ENCODE results near the gene MEGF11.
"Not testable (repeated sequence)": the region's sequence is repeated elsewhere in the genome, so short reads cannot be mapped to it uniquely, and the experiment has no call there.

MEGF11 gene

DNA sequence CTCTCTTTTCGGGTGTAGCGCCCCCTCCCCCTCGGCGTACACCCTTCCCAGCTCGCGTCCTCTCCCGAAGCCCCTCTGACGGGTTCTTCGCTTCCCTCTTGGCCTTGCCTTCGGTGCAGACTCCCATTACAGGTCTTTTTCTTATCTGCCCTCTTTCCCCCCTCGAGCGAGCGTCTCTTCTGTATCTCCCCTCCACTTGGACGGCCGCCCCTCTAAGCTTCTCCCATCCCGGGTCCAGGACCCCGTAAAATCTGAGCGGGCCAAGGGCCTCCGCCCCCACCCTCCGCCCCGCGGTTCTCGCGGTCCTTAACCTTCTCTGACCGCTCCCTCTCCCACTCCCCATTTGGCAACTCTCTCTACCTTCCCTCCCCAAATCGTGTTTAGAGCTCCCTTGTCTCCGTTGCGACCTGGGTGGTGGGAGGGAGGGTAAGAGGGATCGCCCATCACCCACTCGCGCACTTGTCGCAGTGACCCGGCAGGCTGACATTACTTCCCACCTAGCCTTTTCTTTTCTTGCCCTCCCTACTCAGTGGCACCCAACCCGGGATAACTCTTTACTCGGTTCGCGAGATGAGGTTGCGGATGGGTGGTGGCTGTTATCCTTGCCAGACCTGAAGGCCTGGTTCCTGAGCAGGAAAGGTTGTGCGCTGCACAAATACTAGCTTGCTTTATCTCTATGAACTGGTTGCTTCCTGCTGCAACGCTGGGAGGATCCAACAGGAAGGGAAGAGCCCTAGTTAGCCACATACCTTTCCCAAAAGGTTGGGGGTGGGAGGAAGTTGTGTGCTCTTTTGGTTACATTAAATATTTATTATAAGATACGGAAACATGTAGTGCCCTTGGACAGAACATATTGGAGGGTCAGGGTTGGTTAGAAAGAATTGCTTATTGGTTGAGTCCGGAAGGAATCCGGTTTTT lies 383.3 kb downstream of the MEGF11 start:
- no peak for DNase-seq

GRCh38 chr15:65869126-65869953 lies 384.2 kb downstream of the MEGF11 start, which contains the start of gene RAB11A:
TSS of gene RAB11A (plus strand) at chr15:65869491. CDS start at chr15:65869586, 95 bp downstream.
- peak; percentile 83 for DNase-seq

GRCh38 chr15:65868546-65869125 lies 384.9 kb downstream of the MEGF11 start:
- peak; percentile 26 for DNase-seq

- not testable (repeated sequence) for DNase-seq
These were observed 385.6 kb downstream of the MEGF11 start for GRCh38 chr15:65867933-65868332.

GRCh38 chr15:65867244-65867643 lies 386.3 kb downstream of the MEGF11 start:
- DNase-seq, result no peak

- no peak for DNase-seq
These were observed 390.4 kb downstream of the MEGF11 start for GRCh38 chr15:65863106-65863505.

GRCh38 chr15:65862682-65863081 lies 390.9 kb downstream of the MEGF11 start:
- DNase-seq, result peak; percentile 83

DNA sequence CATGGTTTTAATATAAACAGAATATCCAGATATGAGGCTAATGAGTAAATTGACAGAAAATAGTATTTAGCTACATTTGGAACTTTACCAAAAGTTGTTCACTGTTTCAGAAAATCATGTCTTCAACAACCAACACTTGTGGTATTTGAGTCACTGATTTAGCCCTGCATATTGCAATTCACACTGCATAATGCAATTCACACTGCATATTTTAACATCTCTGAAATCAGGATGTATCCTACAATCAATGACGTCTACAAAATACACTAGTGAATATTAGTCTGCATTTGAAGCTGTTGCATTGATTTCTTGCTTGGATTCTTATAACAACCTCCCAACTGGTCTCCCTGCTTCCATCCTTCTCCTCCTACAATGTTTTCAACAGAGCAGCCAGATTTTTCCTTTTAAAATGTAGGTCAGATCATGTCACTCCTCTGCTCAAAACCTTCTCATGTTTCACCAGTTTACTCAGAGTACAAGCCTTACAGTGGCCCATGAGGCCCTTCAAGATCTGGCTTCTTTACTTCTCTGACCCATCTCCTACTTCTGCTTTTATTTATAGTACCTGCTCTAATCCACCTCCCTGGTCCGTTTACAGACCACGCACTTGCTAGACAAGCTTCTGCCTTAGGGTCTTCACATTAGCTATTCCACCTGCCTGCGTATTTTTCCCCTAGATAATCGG lies 395.7 kb downstream of the MEGF11 start:
- DNase-seq, result no peak

GRCh38 chr15:65856821-65857455 lies 396.6 kb downstream of the MEGF11 start:
- DNase-seq, result no peak

GRCh38 chr15:65851981-65852380 lies 401.6 kb downstream of the MEGF11 start:
- DNase-seq, result no peak

- DNase-seq, result no peak
These were observed 405.6 kb downstream of the MEGF11 start for GRCh38 chr15:65847989-65848388.

GRCh38 chr15:65845826-65846519 lies 407.6 kb downstream of the MEGF11 start:
- no peak for DNase-seq
